GM12875 (cell line): ENCODE data around the gene PARP9.

Experiments used
- H3K4me3 ChIP-seq: one replicate; pipeline ENCODE4 v1.5.1; 2011; ENCODE audit warnings: low read depth, low read length, control low read depth
- CTCF ChIP-seq: IDR thresholded peaks from 2 replicates; pipeline ENCODE4 v1.5.1; 2011; ENCODE audit warnings: low read depth, mild to moderate bottlenecking, control low read depth, inconsistent platforms, low read length, moderate library complexity, borderline replicate concordance; ENCODE audit not compliant: insufficient read depth

PARP9 gene

DNA sequence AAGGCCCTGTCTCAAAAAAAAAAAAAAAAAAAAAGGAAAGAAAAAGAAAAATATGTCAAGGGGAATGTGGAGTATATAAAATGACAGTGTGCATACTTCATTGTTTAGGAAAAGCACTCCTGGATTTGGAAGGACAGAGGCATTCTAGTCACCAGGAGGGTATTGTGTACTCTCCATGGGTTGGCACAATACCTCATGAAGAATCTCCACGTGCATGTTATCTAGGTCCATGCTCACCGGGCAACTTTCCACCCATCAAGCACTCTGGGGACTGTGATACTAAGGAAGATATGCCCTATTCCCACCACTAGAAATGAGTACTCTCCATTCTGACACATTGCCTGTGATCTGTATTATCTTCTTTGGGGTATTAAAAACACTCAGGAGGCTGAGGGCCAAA is 33.9 kb downstream of the PARP9 start:
- TF ChIP-seq CTCF: no peak
- H3K4me3 ChIP-seq: no peak overlapping the region

DNA sequence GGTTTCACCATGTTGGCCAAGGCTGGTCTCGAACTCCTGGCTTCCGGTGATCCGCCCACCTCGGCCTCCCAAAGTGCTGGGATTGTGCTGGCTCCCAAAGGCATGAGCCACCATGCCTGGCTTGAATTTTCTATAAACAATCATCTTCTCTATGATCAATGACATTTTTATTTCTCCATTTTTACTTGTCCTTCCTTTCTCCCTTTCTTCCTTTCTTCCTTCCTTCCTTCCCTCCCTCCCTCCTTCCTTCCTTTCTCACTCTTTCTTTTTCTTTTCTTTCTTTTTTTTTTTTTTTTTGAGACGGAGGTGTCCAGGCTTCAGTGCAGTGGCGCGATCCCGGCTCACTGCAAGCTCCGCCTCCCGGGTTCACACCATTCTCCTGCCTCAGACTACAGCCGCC is 40.8 kb downstream of the PARP9 start:
- no peak overlapping the region for H3K4me3 ChIP-seq
- no peak for TF ChIP-seq CTCF

DNA sequence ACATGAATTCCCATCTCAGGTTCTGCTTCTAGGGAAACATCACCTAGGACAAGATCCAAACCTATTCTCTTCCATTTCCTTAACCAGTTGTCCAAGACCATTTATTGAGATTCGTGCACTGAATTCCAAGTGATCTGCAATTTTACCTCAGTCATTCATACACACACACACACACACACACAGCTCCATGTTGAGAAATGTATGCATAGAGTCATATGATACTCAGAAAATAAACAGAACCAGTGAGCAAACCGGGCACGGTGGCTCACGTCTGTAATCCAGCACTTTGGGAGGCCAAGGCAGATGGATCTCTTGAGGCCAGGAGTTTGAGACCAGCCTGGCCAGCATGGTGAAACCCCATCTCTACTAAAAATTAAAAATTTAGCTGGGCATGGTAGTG is 43.2 kb downstream of the PARP9 start:
- no peak overlapping the region for H3K4me3 ChIP-seq
- TF ChIP-seq CTCF: no peak

GRCh38 chr3:122519693-122520092 is 44.4 kb downstream of the PARP9 start:
- H3K4me3 ChIP-seq: no peak overlapping the region
- TF ChIP-seq CTCF: no peak

GRCh38 chr3:122516846-122517360 is 47.2 kb downstream of the PARP9 start:
- no peak for TF ChIP-seq CTCF
- H3K4me3 ChIP-seq: no peak overlapping the region

DNA sequence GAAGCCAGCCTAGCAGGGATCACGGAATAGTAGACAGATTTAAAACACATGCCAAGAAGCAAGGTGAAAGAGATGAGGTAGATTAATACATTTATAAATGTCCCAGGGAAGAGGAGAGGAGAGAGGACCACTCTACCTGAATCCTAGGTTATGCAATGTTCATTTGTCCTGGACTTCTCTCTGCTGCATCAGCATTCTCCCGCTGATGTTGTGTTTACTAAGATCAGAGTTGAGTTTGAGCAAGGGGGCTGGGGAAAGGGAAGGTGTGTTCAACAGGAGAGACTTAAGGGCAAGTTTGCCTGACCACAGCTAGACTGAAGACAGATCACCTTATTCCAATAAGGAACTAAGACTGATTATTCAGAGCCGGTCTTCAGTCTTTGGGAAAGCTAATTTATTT is 48.2 kb downstream of the PARP9 start:
- no peak overlapping the region for H3K4me3 ChIP-seq
- TF ChIP-seq CTCF: no peak

DNA sequence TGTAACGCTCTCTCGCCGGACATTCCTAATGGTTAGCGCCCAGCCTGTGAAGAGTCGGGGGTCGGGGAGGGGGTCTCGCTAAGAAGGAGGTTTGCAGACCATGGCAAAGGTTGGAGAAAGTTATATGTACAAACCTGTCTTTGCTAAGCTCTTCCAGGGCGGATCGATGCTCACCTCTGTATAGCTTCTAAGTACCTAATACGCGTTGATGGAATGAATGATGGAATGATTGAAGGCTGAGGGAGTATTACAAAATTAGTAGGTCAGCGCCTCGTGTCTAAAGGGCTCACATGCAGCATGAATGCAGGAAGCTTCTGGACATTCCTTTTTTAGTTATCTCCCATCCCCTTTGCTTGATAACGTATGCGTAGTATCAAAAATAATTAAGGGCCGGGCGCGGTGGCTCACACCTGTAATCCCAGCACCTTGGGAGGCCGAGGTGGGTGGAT is 49.1 kb downstream of the PARP9 start:
- TF ChIP-seq CTCF: no peak
- peak overlapping the region; percentile 95 for H3K4me3 ChIP-seq
